COR-L47 (cell line): ENCODE data around the gene OR6C76.
"Not testable (repeated sequence)": the region's sequence is repeated elsewhere in the genome, so short reads cannot be mapped to it uniquely, and the experiment has no call there.

Source experiments
- DNase-seq: peaks from one replicate; lab custom pipeline; 2025; lab: John Stamatoyannopoulos, UW

Gene OR6C76

DNA sequence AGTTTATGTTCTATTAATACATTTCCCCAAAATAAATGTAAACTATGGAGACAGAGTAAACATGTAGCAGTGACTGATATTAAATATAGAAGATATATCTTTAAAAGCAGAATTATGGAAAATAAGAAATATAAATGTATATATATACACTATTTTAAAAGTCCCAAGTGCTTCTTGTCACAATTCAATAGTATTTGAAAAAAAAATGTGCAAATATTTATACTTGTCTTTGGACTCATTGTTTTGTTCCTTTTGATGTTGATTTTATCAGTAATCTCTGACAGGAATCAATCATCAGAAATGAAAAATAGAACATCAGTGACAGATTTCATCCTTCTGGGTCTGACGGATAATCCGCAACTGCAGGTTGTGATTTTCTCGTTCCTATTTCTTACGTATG is at the start of gene OR6C76:
OR6C76 (plus strand) TSS at position 301 of the 400 bp plus-strand sequence; CDS start at position 301, 0 bp downstream.
- DNase-seq = no peak

DNA sequence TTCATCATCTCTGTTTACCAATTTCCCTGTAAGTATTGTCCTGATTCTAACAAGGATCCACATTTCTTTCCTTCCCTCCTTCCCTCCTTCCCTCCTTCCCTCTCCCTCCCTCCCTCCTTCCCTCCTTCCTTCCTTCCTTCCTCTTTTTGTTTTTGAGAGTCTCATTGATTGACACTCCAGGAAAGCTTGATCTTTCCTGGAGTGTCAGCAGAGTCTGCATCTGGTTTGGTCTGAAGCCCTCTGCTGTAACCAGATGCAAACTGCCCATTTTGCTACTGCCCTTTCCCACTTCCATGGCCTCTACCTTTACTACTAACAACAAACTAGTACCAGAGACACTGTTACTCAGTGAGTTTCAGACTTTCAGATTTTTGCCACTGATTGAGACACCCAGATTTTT is 40.2 kb upstream of the OR6C76 start:
- DNase-seq = no peak

DNA sequence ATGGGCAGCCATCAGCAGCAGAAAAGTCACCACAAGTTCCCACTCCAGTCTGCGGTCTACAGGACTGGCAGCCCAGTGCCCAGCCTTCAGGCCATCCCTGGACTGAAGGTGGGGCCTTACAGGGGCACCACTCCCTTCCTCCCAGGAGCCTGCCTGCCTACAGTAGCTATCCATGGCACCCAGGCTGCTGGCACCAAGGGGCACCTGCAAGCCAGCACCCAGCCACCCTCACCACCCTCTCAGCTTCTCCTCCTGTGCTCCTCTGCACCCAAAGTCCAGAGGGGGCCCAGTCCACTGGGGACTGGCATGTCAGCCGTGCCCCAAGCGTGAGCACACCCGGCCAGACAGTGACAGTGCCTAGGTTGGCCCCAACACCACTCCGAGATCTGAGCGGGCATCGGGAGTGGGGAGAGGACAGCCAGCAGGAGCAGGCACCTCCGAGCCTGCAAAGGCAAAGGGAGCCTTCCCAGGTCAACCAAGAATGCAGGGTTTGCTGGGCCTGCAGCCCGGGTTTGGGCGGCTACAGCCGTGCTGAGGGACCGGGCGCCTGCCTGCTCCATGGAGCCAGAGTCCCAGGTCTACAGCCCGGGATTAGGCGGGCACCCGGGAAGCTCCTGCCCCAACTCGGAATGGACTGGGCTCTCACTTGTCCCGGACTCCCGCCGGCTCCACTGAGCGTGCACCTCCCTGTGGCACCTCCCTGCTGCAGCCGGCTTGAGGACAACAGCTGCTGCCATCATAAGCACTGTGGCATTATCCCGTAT is 33.8 kb upstream of the OR6C76 start:
- no peak for DNase-seq

DNA sequence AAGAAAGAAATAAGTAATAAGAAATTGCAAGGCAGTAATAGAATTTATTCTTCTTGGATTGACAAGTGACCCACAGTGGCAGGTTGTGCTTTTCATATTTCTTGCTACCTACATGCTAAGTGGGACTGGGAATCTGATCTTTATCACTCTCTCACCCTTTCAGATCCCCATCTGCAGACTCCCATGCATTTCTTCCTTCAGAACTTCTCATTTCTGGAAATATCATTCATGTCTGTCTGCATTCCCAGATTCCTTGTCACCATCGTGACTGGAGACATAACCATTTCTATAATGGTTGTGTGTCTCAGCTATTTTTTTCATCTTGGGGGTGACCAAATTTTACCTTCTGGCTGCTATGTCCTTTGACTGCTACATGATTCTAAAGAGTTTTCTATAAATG is 29.7 kb upstream of the OR6C76 start:
- DNase-seq = no peak

DNA sequence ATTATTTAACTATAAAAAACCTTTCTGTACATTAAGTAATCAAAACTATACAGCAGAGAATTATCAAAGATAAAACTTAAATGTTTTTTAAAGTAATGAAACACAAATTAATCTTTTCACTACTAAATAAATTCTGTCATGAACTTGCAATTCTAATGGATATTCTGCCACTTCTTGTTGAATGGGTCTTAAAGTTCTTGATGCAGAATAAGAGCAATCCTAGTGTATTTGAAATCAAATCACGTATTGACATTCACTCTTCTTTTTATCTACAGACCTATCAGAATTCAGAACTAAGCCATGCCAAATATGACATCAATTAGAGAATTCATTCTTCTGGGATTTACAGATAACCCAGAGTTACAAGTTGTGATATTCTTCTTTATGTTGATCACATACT is 25.8 kb upstream of the OR6C76 start, which contains the start of gene OR6C65:
OR6C65 (plus strand) TSS at position 301 of the 400 bp plus-strand sequence; CDS start at position 301, 0 bp downstream.
- no peak for DNase-seq

DNA sequence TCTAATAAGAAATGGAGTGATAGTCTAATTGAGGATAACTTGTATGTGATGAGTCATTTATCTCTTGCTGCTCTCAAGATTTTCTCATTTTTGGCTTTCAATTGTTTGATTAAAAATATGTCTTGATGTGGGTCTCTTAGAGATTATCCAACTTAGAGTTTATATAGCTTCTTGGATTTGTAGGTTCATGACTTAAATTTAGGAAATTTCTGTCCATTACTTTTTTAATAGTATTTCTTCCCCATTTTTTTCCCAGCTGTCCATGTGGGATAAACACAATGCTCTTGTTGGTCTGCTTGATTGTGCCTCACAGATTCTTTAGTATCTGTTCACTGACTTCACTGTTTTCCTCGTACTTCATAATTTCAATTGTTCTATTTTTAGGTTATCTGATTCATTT is 18.2 kb upstream of the OR6C76 start:
- DNase-seq = no peak

DNA sequence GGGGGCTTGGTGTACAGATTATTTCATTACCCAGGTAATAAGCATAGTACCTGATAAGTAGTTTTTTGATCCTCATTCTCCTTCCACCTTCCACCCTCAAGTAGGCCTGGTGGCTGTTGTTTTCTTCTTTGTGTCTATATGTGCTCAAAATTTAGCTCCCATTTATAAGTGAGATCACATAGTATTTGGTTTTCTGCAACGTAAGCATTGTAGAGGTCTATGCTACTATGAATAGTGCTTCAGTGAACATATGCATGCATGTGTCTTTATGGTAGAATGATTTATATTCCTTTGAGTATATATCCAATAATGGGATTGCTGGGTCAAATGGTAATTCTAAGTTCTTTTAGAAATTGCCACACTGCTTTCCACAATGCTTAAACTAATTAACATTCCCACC is 16.9 kb upstream of the OR6C76 start:
- not testable (repeated sequence) for DNase-seq

DNA sequence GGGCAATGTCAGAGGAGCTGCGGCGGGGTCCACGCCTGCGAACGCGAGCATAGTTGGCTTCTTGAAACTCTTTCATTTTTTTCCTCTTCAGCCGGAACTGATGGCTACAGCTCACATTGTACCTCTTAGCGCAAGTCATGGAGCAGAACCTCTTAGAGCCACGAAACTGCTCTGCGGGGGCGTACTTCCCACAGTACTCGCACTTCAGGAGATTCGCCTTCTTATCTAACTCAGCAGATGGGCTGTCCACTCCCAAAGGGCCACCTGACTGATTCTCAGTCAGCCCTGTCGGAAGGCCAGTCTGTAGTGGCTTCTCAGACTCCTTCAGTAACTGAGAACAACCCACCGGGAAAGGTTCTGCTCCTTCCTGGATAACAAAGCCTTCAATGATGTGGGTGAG is 13.9 kb upstream of the OR6C76 start:
- DNase-seq = not testable (repeated sequence)

DNA sequence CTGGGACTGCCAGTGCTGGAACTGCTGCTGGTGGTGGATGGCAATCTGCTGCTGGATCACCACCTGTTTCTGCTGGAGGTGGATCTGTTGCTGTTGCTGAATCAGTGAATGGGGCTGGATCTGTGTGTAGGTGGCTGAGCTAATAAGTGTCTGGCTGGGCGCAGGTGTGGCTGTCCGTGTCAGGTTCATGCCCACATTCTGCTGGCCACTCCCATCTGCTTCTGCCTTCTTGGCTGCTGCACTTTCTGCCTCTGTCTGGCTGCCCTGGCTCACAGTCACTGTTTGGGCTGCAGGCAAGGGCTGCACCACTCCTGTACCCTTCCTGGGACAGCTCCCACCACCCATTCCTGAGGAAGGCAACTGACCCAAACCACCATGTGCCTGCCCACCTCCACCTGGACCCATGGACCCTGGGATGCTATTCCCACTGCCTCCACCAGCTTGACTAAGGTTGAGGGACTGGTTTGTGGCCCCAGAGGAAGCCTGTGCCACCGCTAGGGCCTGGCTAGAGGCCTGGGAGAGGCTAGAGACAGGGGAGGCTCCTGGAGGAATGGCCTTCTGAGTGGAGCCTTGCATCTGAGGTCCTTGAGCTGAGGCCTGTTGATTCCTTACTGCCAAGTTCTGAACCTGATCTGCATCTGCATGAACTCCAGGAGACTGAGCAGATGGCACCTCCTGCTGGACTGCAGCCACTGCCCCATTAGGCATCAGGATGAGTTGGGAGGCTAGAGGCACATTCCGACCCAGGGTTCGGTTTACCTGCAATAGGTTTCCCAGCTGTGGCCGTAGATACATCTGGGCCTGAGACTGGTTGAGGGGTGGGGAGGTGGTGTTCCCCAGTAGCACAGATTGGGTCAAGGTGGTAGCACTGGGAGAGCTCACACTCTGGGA is 12.3 kb upstream of the OR6C76 start:
- DNase-seq = not testable (repeated sequence)

DNA sequence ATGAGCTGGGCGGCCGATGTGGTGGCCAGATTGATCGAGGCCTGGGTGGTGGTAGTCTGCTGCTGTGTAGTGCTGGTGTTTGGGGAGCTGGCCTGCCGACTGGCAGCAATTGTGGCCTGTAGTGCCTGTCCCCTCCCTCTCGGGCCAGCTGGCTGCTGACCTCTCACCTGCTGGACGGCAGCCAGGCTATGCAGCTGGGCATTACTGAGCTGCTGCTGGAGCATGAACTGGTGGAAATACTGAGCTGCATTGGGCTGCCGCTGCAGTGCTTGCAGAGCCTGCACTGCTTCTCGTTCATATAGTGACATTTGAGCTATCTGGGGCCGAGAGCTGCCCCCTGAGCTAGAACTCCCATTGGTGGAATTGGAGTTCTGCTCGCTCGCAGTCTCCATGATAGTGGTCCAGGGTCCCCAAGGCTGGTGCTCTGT is 11.6 kb upstream of the OR6C76 start:
- not testable (repeated sequence) for DNase-seq

DNA sequence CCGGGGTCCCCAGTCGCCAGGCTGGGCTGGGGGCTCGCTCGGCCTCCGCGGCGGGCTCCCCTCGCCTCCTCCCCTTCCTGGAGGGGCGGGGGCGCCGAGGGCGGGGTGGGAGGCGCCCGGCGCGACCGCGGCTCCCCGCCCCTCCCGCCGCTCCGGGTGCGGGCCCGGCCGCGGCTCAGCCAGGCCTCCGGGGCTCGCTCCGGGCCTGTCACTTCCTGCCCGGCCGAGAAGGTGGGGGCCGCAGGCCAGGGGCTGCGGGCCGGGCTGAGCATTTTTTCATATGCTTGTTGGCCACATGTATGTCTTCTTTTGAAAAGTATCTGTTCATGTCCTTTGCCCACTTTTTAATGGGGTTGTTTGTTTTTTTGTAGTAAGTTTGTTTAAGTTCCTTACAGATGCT is 11.2 kb upstream of the OR6C76 start:
- DNase-seq = not testable (repeated sequence)

DNA sequence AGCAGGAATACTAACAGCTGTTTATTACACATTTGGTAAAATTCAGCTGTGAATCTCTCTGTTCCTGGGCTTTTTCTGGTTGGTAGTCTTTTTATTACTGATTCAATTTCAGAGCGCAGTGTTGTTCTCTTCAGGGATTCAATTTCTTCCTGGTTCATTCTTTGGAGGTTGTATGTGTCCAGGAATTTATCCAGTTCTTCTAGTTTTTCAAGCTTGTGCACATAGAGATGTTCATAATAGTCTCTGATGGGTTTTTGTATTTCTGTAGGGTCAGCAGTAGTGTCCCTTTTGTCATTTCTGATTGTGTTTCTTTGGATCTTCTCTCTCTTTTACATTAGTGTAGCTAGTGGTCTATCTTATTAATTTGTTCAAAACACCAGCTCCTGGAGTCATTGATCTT is 9.1 kb upstream of the OR6C76 start:
- DNase-seq = no peak

DNA sequence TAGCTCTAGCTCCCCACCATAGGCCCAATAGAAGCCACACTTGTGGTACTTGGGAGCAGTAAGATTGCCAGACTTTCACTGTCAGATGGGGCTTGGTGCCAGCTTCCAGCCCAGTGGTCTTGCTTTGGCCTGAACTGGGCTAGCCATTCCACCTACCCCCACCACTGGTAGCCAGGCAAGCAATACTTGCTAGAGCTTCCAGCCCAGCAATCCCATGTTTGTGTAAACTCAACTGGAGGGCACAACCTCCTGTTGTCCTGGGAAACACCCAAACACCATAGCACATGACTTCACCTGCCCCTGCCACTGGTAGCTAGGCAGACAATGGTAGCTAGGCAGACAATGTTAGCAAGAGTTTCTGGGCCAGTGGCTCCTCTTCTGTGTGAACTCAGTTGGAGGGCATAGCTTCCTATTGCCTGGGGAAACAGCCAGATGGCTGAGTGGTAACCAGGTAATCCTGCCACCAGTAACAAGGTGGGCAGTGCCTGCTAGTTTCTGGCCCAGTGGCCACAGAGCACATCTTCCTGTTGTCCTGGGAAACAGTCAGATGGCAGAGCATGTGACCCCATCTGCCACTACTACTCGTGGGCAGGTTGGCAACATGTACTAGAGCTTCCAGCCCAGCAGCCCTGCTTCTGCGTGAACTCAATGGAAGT is 5.6 kb upstream of the OR6C76 start:
- no peak for DNase-seq

DNA sequence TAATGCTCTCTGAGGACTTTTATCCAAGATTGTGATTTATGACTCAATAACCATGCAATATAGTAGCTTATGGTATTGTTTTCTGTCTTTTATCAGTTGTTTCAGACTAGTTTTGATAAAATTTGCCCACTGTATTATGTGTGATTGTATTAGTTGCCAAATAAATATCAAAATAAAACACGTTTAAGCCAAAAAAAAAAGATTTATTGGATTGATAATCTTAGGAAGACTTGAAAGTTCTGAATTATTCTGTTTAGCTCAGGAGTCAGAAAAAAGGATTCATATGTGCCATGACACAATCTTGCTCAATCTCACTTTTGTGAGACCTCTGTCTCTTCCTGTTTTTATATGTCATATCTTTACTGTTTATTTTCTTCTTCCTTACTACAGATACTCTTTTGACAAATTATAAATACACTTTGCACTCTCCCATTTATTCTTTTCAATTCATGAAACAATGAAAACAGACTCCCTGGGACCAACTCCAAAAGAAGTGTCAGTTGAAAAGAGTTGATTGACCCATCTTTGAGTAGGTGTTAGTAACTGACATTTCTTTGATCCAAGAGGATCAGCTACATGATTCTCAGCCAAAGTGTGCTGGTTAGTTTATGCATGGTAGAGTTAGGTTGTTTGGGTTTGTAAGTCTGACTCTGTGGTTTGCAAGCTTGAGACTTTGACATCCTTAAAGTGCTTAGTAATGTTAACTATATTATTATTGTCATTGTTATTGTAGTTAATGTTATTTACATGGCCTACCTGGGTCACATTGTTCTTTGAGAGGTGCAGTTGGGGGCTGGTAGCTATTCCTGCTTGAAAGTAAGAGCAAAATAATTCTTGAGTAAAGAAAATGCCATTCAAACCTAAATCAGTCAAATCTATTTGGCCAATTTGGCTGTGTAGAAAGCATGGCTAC is 2.5 kb downstream of the OR6C76 start:
- no peak for DNase-seq

DNA sequence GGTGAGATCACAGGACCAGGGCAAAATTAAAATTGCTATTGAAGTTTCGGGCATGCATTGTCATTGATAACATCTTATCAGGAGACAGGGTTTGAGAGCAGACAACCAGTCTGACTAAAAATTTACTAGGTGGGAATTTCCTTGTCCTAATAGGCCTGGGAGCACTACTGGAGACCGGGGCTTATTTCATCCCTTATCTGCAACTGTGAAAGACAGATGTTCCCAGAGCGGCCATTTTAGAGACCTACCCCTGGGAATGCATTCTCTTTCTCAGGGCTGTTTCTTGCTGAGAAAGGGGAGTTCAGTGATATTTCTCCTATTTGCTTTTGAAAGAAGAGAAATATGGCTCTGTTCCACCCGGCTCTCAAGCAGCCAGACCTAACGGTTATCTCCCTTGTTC is 15.2 kb downstream of the OR6C76 start:
- DNase-seq = not testable (repeated sequence)

DNA sequence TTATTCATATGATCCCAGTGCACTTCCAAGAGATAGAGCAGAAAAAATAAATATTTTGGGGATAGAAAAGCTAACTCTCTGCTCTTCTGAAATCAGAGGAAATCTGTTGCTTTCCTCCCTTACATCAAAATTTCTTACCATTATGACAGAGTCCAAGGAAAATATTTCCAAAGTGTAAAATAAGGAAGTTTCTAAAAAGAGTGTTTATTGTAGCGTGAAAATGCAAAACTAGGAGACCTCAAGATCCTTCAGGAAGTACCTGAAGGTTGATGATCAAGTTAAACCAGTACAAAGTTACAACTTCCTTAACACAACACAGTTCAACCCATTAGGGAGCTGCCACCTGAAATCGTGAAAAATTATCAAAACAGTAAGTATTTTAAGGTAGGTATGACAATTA is 17.7 kb downstream of the OR6C76 start, which contains the start of gene OR6C2:
OR6C2 (plus strand) TSS at position 301 of the 400 bp plus-strand sequence. CDS start 8,138 bp downstream, outside the sequence.
- DNase-seq = no peak

DNA sequence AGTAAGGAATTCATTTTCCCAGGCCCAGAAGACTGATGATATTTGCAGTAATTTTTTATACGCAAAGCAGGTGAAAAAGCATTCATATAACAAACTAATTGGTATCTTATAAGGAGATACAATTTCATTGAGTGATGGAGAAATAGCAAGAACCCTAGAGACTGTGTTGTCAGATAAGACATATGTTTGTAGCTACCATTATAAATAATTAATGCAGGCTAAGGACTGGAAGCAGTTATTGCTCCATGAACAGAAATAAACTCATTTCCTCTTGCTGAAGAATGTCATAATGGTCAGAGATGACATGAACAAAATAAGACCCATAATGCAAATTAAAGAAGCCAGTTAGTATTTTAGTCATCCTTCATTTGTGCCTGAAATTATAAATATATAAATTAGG is 19.3 kb downstream of the OR6C76 start:
- no peak for DNase-seq

DNA sequence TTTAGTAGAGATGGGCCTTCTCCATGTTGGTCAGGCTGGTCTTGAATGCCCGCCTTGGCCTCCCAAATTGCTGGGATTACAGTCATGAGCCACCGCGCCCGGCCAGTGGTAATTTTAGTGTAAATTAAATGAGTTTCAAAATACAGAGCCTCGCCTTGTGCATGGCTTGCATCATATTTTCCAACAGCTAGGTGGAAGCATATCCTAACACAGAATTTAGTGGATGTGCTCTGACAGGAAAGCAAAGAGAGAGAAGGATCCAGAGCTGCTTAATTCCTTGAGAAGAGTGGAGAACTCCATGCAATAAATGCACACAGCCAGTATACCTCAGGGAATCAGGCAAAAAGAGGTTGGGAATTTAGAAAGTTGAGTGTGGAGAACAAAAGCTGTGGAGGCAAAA is 20.3 kb downstream of the OR6C76 start:
- DNase-seq = no peak

DNA sequence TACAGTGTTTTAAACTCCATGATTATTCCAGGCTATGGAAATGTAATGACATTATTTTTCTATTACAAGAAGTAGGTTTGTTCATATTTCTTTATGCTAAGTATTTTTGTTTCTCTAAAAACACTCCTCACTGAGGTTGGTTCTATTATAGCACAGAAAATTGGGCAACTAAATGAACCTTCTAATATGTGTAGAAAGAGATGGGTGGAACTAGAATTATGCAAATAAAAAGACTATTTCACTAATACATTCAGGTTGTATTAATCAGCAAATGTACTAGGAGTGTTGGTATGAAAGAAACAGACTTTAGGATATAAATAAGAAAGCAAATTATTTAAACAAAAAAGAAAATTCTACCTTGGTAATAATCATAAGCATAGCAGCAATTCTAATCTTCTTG is 22.8 kb downstream of the OR6C76 start:
- DNase-seq = no peak

DNA sequence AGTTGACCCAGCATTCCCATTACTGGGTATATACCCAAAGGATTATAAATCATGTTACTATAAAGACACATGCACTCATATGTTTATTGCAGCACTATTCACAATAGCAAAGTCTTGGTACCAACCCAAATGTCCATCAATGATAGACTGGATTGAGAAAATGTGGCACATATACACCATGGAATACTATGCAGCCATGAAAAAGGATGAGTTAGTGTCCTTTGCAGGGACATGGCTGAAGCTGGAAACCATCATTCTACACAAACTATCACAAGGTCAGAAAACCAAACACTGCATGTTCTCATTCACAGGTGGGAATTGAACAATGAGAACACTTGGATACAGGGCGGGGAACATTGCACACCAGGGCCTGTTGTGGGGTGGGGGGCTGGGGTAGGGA is 38.9 kb downstream of the OR6C76 start:
- DNase-seq = not testable (repeated sequence)

DNA sequence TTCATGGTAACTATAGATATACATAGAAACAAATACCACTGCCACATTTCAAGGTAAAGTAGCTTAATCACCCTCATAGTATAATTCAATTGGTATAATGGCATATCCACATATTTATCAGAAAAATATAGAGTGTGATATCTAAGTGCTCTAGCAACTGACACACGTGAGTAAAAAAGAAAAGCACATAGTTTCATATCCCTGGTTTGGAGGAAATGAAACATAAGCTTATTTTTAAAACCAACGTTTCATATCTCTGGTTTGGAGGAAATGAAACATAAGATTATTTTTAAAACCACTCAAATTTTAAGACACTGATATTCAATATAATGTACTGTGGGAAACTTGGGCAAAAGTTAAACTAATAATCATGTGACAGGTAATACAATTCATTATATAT is 41.8 kb downstream of the OR6C76 start:
- DNase-seq = no peak
